Muscle of leg (tissue), 11 donors: ENCODE results near the gene CFD. TPM values are rescaled to one million over a fixed set of nuclear protein-coding genes. Genes with fewer than 3 reads are reported as not detected.
A peak's percentile ranks its signal among the peaks of the same experiment; 100 is the strongest.
"Not testable (repeated sequence)": the region's sequence is repeated elsewhere in the genome, so short reads cannot be mapped to it uniquely, and the experiment has no call there.

Experiments
- DNase-seq: peaks from one replicate; pipeline ENCODE4 v3.0.0; 2013
- H3K27ac ChIP-seq: one replicate; pipeline ENCODE4 v1.5.1; 2013; ENCODE audit warnings: mild to moderate bottlenecking, low read length, control low read depth
- H3K27me3 ChIP-seq: one replicate; pipeline ENCODE4 v1.6.1; 2013; ENCODE audit warnings: low read length; ENCODE audit not compliant: control insufficient read depth, insufficient read depth
- H3K36me3 ChIP-seq: one replicate; pipeline ENCODE4 v1.6.1; 2013; ENCODE audit warnings: low read length; ENCODE audit not compliant: control insufficient read depth, insufficient read depth
- H3K4me1 ChIP-seq: one replicate; pipeline ENCODE4 v1.6.1; 2013; ENCODE audit warnings: low read length; ENCODE audit not compliant: control insufficient read depth, insufficient read depth
- H3K4me3 ChIP-seq: one replicate; pipeline ENCODE4 v1.5.1; 2013; ENCODE audit warnings: low read length, control low read depth
- H3K9me3 ChIP-seq: replicated peaks from 2 replicates; pipeline ENCODE4 v1.6.1; 2013; ENCODE audit warnings: low read depth, low read length; ENCODE audit not compliant: control insufficient read depth
- whole genome bisulfite sequencing: methylation state at CpG from one replicate; pipeline ENCODE4 v1.1.5; 2013; ENCODE audit warnings: missing lambda C conversion rate; ENCODE audit not compliant: insufficient coverage; 5-methylcytosine and 5-hydroxymethylcytosine counted together
- polyA plus RNA-seq, 8 donors: library from polyadenylated mRNA; unstranded; fragments of 120-200 nt; gene quantifications; one replicate each; pipeline versions ENCODE4 v1.2.1 to v1.2.3, GENCODE V29; 2013; ENCODE audit warnings: inconsistent platforms in 1 of 8, low replicate concordance in 1 of 8; ENCODE audit not compliant: insufficient read length in 8 of 8, insufficient read depth in 1 of 8
- total RNA-seq: library from RNA; stranded (reverse); fragments of 120-200 nt; gene quantifications from one replicate; pipeline ENCODE4 v1.2.4, GENCODE V29; 2013

CFD gene
- total and polyA plus RNA-seq, 9 donors = 1.1 to 8.7 (median 1.9) TPM

- no peak for DNase-seq
- no peak overlapping the region for H3K27ac ChIP-seq
- H3K4me1 ChIP-seq = peaks cover 10% of the 10 kb centered on the region
- no peaks in the 10 kb centered on the region for H3K27me3 ChIP-seq
- no peaks in the 10 kb centered on the region for H3K9me3 ChIP-seq
- H3K36me3 ChIP-seq = peaks cover 47% of the 10 kb centered on the region
- no peak overlapping the region for H3K4me3 ChIP-seq
- WGBS = 94% methylated on average over 13 of the region's 18 CpGs
Observed at GRCh38 chr19:890831-891230, 31.4 kb downstream of the CFD start.

- not testable (repeated sequence) for DNase-seq, H3K9me3 ChIP-seq, H3K27me3 ChIP-seq
- Histone ChIP-seq H3K4me3 (peak overlapping the region; percentile 74), H3K4me1 (peaks cover 10% of the 10 kb centered on the region), H3K36me3 (peaks cover 43% of the 10 kb centered on the region), H3K27ac (peak overlapping the region; percentile 82)
- 76% methylated on average over 38 of the region's 50 CpGs for WGBS
Observed at GRCh38 chr19:891421-892200, 32.1 kb downstream of the CFD start.

- peak overlapping the region; percentile 82 for H3K27ac ChIP-seq
Observed at GRCh38 chr19:892243-892893, 32.9 kb downstream of the CFD start.

GRCh38 chr19:892894-893689 is 33.6 kb downstream of the CFD start, which contains the start of the genes MED16 and RNU6-9:
Gene MED16 (minus strand): TSS chr19:893187. CDS start chr19:891131, 2,056 bp downstream.
Gene RNU6-9 (plus strand): TSS chr19:893484.
- Histone ChIP-seq H3K27ac (peak within 1 kb of the TSS; percentile 85), H3K27me3 (no peaks in the 10 kb centered on the region), H3K4me1 (peaks cover 10% of the 10 kb centered on the region), H3K36me3 (peaks cover 44% of the 10 kb centered on the region), H3K4me3 (peak within 1 kb of the TSS; percentile 74), H3K9me3 (no peaks in the 10 kb centered on the region)
- peak; percentile 98 for DNase-seq
- under 1% methylated on average over 43 of the region's 69 CpGs for WGBS

More at GRCh38 chr19:892243-892893, 32.9 kb downstream of the CFD start:
- Histone ChIP-seq H3K9me3 (no peaks in the 10 kb centered on the region), H3K27me3 (no peaks in the 10 kb centered on the region), H3K4me1 (peaks cover 10% of the 10 kb centered on the region), H3K4me3 (peak overlapping the region; percentile 74), H3K36me3 (peaks cover 45% of the 10 kb centered on the region)
- no peak for DNase-seq
- WGBS = 4% methylated on average over 16 of the region's 27 CpGs

GRCh38 chr19:896434-896833 is 37.0 kb downstream of the CFD start:
- H3K36me3 ChIP-seq = peaks cover 35% of the 10 kb centered on the region
- no peaks in the 10 kb centered on the region for H3K27me3 ChIP-seq
- no peak overlapping the region for H3K4me3 ChIP-seq
- no peaks in the 10 kb centered on the region for H3K9me3 ChIP-seq
- 92% methylated on average over 7 of the region's 10 CpGs for WGBS
- no peak overlapping the region for H3K27ac ChIP-seq
- no peak for DNase-seq
- peaks cover 8% of the 10 kb centered on the region for H3K4me1 ChIP-seq

GRCh38 chr19:896999-897398 is 37.5 kb downstream of the CFD start:
- WGBS = 85% methylated on average over 7 of the region's 11 CpGs
- no peaks in the 10 kb centered on the region for H3K9me3 ChIP-seq

GRCh38 chr19:897442-898039 is 38.1 kb downstream of the CFD start:
- Histone ChIP-seq H3K27ac (no peak overlapping the region), H3K9me3 (no peaks in the 10 kb centered on the region), H3K4me3 (no peak overlapping the region), H3K27me3 (no peaks in the 10 kb centered on the region), H3K4me1 (no peaks in the 10 kb centered on the region), H3K36me3 (peaks cover 45% of the 10 kb centered on the region)
- 79% methylated on average over 25 of the region's 26 CpGs for WGBS
- DNase-seq = no peak

More at GRCh38 chr19:896999-897398, 37.5 kb downstream of the CFD start:
- no peaks in the 10 kb centered on the region for H3K27me3 ChIP-seq
- H3K27ac ChIP-seq = no peak overlapping the region
- H3K4me3 ChIP-seq = no peak overlapping the region
- peaks cover 40% of the 10 kb centered on the region for H3K36me3 ChIP-seq
- no peak for DNase-seq
- peaks cover 4% of the 10 kb centered on the region for H3K4me1 ChIP-seq

- 41% methylated on average over 15 of the region's 20 CpGs for WGBS
- Histone ChIP-seq H3K9me3 (no peaks in the 10 kb centered on the region), H3K4me3 (no peak overlapping the region), H3K36me3 (peaks cover 45% of the 10 kb centered on the region), H3K27ac (no peak overlapping the region), H3K27me3 (no peaks in the 10 kb centered on the region), H3K4me1 (peaks cover 10% of the 10 kb centered on the region)
- no peak for DNase-seq
Observed at GRCh38 chr19:898663-899062, 39.2 kb downstream of the CFD start.

- no peak overlapping the region for H3K4me3 ChIP-seq
- H3K27ac ChIP-seq = no peak overlapping the region
- H3K36me3 ChIP-seq = peaks cover 45% of the 10 kb centered on the region
- 89% methylated on average over 32 of the region's 32 CpGs for WGBS
- H3K4me1 ChIP-seq = peaks cover 10% of the 10 kb centered on the region
- H3K27me3 ChIP-seq = no peaks in the 10 kb centered on the region
- DNase-seq = no peak
- H3K9me3 ChIP-seq = no peaks in the 10 kb centered on the region
Observed at GRCh38 chr19:899336-900042, 40.0 kb downstream of the CFD start.
